ENCODE measurements around the gene KCNAB1. TPM values are rescaled to one million over a fixed set of nuclear protein-coding genes. Genes with fewer than 3 reads are reported as not detected.

The KCNAB1 gene
- total RNA-seq, 1 experiment from 2014 or later = not detected

DNA sequence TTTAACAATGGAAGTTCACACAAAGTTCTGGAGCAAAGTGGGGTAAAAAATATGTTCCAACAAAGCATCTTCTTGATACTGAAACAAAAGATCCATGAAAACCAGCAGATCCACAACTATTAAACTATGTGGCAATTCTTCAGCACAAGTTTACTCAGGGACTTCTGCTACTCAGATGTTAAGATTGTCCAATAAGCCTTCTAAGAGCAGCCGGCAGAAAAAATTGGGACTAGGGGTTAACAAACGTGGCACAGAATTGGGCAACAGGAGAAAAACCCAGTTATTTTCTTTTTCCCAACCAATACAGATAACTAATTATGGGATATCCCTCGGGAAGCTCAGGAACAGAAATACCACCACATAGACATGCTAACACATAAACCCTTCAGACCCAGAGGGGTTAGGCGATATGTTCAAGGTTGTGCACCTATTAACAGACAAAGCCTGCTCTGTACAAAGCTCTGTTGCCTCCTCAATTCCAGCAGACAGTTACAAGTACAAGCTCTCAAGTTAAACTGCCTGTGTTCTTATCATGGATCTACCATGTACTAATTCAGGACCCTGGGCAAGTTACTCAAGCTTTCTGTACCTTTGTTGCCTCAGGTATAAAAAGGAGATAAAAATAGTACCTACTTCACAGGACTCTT, 427.8 kb downstream of the KCNAB1 start:
- no peak for DNase-seq (ENCODE audit: low spot score)
- Histone ChIP-seq H3K27me3 (replicated peaks; ENCODE audit: insufficient read depth, low read depth, low read length, poor library complexity) (no peaks in the 10 kb centered on the region), H3K4me1 (ENCODE audit: insufficient read depth, low read length, poor library complexity, severe bottlenecking) (peaks cover 95% of the 10 kb centered on the region), H3K9me3 (ENCODE audit: low read depth, low read length, poor library complexity, severe bottlenecking) (no peaks in the 10 kb centered on the region), H3K27ac (ENCODE audit: low read depth, low read length, poor library complexity, severe bottlenecking) (peak overlapping the region; percentile 88), H3K36me3 (ENCODE audit: insufficient read depth, low read length, poor library complexity, severe bottlenecking) (peaks cover 100% of the 10 kb centered on the region), H3K4me3 (ENCODE audit: low read depth, low read length, poor library complexity, severe bottlenecking) (peak overlapping the region; percentile 1)
- no peak for TF ChIP-seq EZH2 (IDR thresholded peaks at IDR 0.05; ENCODE audit: borderline replicate concordance, low read depth, low read length, poor library complexity, severe bottlenecking)
- TF ChIP-seq, protein P1, sequence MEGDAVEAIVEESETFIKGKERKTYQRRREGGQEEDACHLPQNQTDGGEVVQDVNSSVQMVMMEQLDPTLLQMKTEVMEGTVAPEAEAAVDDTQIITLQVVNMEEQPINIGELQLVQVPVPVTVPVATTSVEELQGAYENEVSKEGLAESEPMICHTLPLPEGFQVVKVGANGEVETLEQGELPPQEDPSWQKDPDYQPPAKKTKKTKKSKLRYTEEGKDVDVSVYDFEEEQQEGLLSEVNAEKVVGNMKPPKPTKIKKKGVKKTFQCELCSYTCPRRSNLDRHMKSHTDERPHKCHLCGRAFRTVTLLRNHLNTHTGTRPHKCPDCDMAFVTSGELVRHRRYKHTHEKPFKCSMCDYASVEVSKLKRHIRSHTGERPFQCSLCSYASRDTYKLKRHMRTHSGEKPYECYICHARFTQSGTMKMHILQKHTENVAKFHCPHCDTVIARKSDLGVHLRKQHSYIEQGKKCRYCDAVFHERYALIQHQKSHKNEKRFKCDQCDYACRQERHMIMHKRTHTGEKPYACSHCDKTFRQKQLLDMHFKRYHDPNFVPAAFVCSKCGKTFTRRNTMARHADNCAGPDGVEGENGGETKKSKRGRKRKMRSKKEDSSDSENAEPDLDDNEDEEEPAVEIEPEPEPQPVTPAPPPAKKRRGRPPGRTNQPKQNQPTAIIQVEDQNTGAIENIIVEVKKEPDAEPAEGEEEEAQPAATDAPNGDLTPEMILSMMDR (conservative IDR thresholded peaks at IDR 0.05; ENCODE audit: low read depth, low read length) = no peak
- BruUV-seq (replicated peaks) = no TSS peak
- CTCF ChIA-PET = no interaction called here
- POLR2A ChIA-PET (ENCODE audit: low non-redundant PET) = no interaction called here
- intact Hi-C loops (cut with micrococcal nuclease; ENCODE audit: unreplicated experiment) = loop anchor here (10.0 kb wide), 1 partner anchor 277 kb away; the partner anchor contains the start of gene LEKR1

DNA sequence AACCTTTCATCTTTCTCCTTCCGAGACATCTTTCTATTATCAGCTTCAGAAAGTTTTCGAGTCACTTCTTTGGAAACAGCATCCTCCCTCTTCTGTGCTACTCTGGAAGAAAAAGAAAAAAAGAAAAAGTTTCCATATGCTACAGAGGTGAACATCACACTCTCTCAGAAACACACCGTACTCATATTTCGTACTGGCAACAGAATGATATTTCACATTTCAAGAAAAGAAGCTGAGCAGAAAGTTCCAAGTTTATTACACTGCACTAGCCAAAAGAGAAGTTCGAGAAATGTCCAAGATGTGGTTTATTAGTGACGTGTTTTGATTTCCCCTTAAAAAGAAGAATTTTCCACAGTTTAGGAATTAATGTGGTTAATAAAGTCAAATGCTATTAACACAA, 428.5 kb downstream of the KCNAB1 start:
- ChIA-PET POLR2A (ENCODE audit: low non-redundant PET) (no interaction called here), CTCF (no interaction called here)
- H3K27ac ChIP-seq (ENCODE audit: low read depth, low read length, poor library complexity, severe bottlenecking) = peak overlapping the region; percentile 88
- no peak for DNase-seq (ENCODE audit: low spot score)
- H3K4me3 ChIP-seq (ENCODE audit: low read depth, low read length, poor library complexity, severe bottlenecking) = peak overlapping the region; percentile 1
- no peaks in the 10 kb centered on the region for H3K9me3 ChIP-seq (ENCODE audit: low read depth, low read length, poor library complexity, severe bottlenecking)
- no peaks in the 10 kb centered on the region for H3K27me3 ChIP-seq (replicated peaks; ENCODE audit: insufficient read depth, low read depth, low read length, poor library complexity)
- peaks cover 88% of the 10 kb centered on the region for H3K4me1 ChIP-seq (ENCODE audit: insufficient read depth, low read length, poor library complexity, severe bottlenecking)
- peaks cover 99% of the 10 kb centered on the region for H3K36me3 ChIP-seq (ENCODE audit: insufficient read depth, low read length, poor library complexity, severe bottlenecking)
- TF ChIP-seq, protein P1 (conservative IDR thresholded peaks at IDR 0.05; ENCODE audit: low read depth, low read length) = no peak
- no peak for TF ChIP-seq EZH2 (IDR thresholded peaks at IDR 0.05; ENCODE audit: borderline replicate concordance, low read depth, low read length, poor library complexity, severe bottlenecking)
- intact Hi-C loops (cut with micrococcal nuclease; ENCODE audit: unreplicated experiment) = loop anchor here (10.0 kb wide), 1 partner anchor 276 kb away; the partner anchor contains the start of gene LEKR1
- no TSS peak for BruUV-seq (replicated peaks)

DNA sequence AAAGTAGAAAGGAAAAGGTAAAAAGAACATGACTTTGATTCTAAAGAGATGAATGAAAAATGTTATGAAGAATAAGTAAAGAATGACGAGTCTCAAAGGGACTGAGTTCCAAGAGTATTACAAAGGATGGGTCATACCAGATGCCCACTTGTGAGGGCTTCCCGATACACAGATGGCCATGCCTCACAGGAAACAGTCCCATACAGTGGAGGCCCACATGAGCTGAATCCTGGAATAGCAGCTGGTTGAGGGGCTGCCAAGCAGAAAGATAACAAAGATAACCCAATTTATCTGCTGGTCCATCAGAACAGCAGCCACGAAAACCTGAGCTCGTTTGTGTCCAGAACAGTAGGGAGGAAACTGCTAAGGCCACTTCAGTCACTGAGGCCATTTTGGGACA, 430.9 kb downstream of the KCNAB1 start:
- H3K9me3 ChIP-seq (ENCODE audit: low read depth, low read length, poor library complexity, severe bottlenecking) = no peaks in the 10 kb centered on the region
- intact Hi-C loops (cut with micrococcal nuclease; ENCODE audit: unreplicated experiment) = no loop called here
- peaks cover 76% of the 10 kb centered on the region for H3K36me3 ChIP-seq (ENCODE audit: insufficient read depth, low read length, poor library complexity, severe bottlenecking)
- BruUV-seq (replicated peaks) = no TSS peak
- TF ChIP-seq EZH2 (IDR thresholded peaks at IDR 0.05; ENCODE audit: borderline replicate concordance, low read depth, low read length, poor library complexity, severe bottlenecking) = no peak
- TF ChIP-seq, protein P1 (conservative IDR thresholded peaks at IDR 0.05; ENCODE audit: low read depth, low read length) = no peak
- POLR2A ChIA-PET (ENCODE audit: low non-redundant PET) = interaction anchor here (0.6 kb wide), 1 partner anchor 9 kb away, joined by 6 read pairs; no protein-coding TSS in a partner anchor
- H3K4me1 ChIP-seq (ENCODE audit: insufficient read depth, low read length, poor library complexity, severe bottlenecking) = peaks cover 64% of the 10 kb centered on the region
- H3K4me3 ChIP-seq (ENCODE audit: low read depth, low read length, poor library complexity, severe bottlenecking) = peak overlapping the region; percentile 93
- no peak for DNase-seq (ENCODE audit: low spot score)
- CTCF ChIA-PET = no interaction called here
- H3K27ac ChIP-seq (ENCODE audit: low read depth, low read length, poor library complexity, severe bottlenecking) = peak overlapping the region; percentile 88
- no peaks in the 10 kb centered on the region for H3K27me3 ChIP-seq (replicated peaks; ENCODE audit: insufficient read depth, low read depth, low read length, poor library complexity)
